ENCODE data around the gene STEAP4.
"Not testable (repeated sequence)": the region's sequence is repeated elsewhere in the genome, so short reads cannot be mapped to it uniquely, and the experiment has no call there.

The STEAP4 gene

GRCh38 chr7:88311675-88312036 lies 5.0 kb upstream of the STEAP4 start:
- FAIRE-seq, result no peak

- FAIRE-seq, result no peak
These were observed 4.4 kb upstream of the STEAP4 start for GRCh38 chr7:88310956-88311674.

GRCh38 chr7:88309819-88310218 lies 3.1 kb upstream of the STEAP4 start:
- FAIRE-seq, result no peak

GRCh38 chr7:88307823-88308222 lies 1.1 kb upstream of the STEAP4 start:
- FAIRE-seq, result no peak

GRCh38 chr7:88307412-88307811 lies 718 bp upstream of the STEAP4 start:
- no peak for FAIRE-seq

GRCh38 chr7:88305044-88305443 lies 1.6 kb downstream of the STEAP4 start:
- no peak for FAIRE-seq

GRCh38 chr7:88302486-88302885 lies 4.2 kb downstream of the STEAP4 start:
- FAIRE-seq, result no peak

GRCh38 chr7:88301924-88302323 lies 4.8 kb downstream of the STEAP4 start:
- no peak for FAIRE-seq

GRCh38 chr7:88300401-88300945 lies 6.2 kb downstream of the STEAP4 start:
- FAIRE-seq, result no peak

- no peak for FAIRE-seq
These were observed 7.6 kb downstream of the STEAP4 start for GRCh38 chr7:88299126-88299525.

- no peak for FAIRE-seq
These were observed 12.8 kb downstream of the STEAP4 start for GRCh38 chr7:88293866-88294265.

- no peak for FAIRE-seq
These were observed 15.1 kb downstream of the STEAP4 start for GRCh38 chr7:88291398-88292173.

- no peak for FAIRE-seq
These were observed 16.2 kb downstream of the STEAP4 start for GRCh38 chr7:88290491-88290890.

- FAIRE-seq, result no peak
These were observed 17.1 kb downstream of the STEAP4 start for GRCh38 chr7:88289564-88290025.

- FAIRE-seq, result no peak
These were observed 24.9 kb downstream of the STEAP4 start for GRCh38 chr7:88281749-88282148.

- FAIRE-seq, result no peak
These were observed 25.9 kb downstream of the STEAP4 start for GRCh38 chr7:88280801-88281200.

GRCh38 chr7:88279323-88279722 lies 27.4 kb downstream of the STEAP4 start:
- no peak for FAIRE-seq

GRCh38 chr7:88278881-88279280 lies 27.8 kb downstream of the STEAP4 start:
- no peak for FAIRE-seq

GRCh38 chr7:88276605-88277153 lies 30.0 kb downstream of the STEAP4 start:
- FAIRE-seq, result no peak

- FAIRE-seq, result not testable (repeated sequence)
These were observed 31.8 kb downstream of the STEAP4 start for GRCh38 chr7:88274856-88275255.

GRCh38 chr7:88269586-88269985 lies 37.1 kb downstream of the STEAP4 start:
- FAIRE-seq, result no peak

GRCh38 chr7:88268858-88269257 lies 37.8 kb downstream of the STEAP4 start:
- no peak for FAIRE-seq

GRCh38 chr7:88268051-88268450 lies 38.6 kb downstream of the STEAP4 start:
- no peak for FAIRE-seq

- FAIRE-seq, result no peak
These were observed 39.3 kb downstream of the STEAP4 start for GRCh38 chr7:88267421-88267820.
